PFSK-1 (cell line): Measurements from ENCODE around the gene SMIM1.

ENCODE experiments used
- FOXP2 ChIP-seq: optimal IDR thresholded peaks from 2 replicates; pipeline ENCODE3; 2011; ENCODE audit warnings: borderline replicate concordance, control low read depth, inconsistent platforms; ENCODE audit not compliant: insufficient read depth; ENCODE audit errors: extremely low read length, extremely low read depth
- POLR2AphosphoS5 ChIP-seq: IDR thresholded peaks from 2 replicates; pipeline ENCODE4 v1.6.1; 2012; ENCODE audit warnings: low read depth, mild to moderate bottlenecking, control low read depth, low read length, moderate library complexity
- REST ChIP-seq, 2 experiments: IDR thresholded peaks; 2 replicates each; pipeline versions ENCODE4 v1.6.1 to v1.8.0; 2011 to 2012; ENCODE audit warnings: low read depth in 2 of 2, low read length in 2 of 2, control low read depth in 1 of 2, inconsistent platforms in 1 of 2, mild to moderate bottlenecking in 1 of 2, moderate library complexity in 1 of 2; ENCODE audit not compliant: insufficient read depth in 1 of 2
- SIN3A ChIP-seq: IDR thresholded peaks from 2 replicates; pipeline ENCODE4 v1.6.1; 2012; ENCODE audit warnings: mild to moderate bottlenecking, low read length, moderate library complexity, borderline replicate concordance; ENCODE audit not compliant: insufficient read depth
- TAF1 ChIP-seq: IDR thresholded peaks from 2 replicates; pipeline ENCODE4 v1.6.1; 2012; ENCODE audit warnings: low read length, control low read depth, borderline replicate concordance; ENCODE audit not compliant: insufficient read depth

The SMIM1 gene

GRCh38 chr1:3805038-3805437, 32.5 kb downstream of the SMIM1 start:
- TF ChIP-seq REST (IDR thresholded peaks at IDR 0.05; ENCODE audit: insufficient read depth in 1 of 2, low read depth in 2 of 2, low read length in 2 of 2) (no peak), FOXP2 (no peak), TAF1 (no peak), SIN3A (no peak), POLR2AphosphoS5 (no peak)

- TF ChIP-seq POLR2AphosphoS5 (no peak), FOXP2 (no peak), SIN3A (no peak)
Observed at GRCh38 chr1:3807769-3808168, 35.2 kb downstream of the SMIM1 start.

- TF ChIP-seq TAF1 (no peak), POLR2AphosphoS5 (no peak), FOXP2 (no peak), SIN3A (no peak), REST (IDR thresholded peaks at IDR 0.05; ENCODE audit: insufficient read depth in 1 of 2, low read depth in 2 of 2, low read length in 2 of 2) (no peak)
Observed at GRCh38 chr1:3809680-3810079, 37.1 kb downstream of the SMIM1 start.

- TF ChIP-seq POLR2AphosphoS5, result no peak
- TF ChIP-seq REST (IDR thresholded peaks at IDR 0.05; ENCODE audit: insufficient read depth in 1 of 2, low read depth in 2 of 2, low read length in 2 of 2), result no peak
- TF ChIP-seq SIN3A, result no peak
- TF ChIP-seq TAF1, result no peak
- no peak for TF ChIP-seq FOXP2
Observed at GRCh38 chr1:3811595-3811911, 39.0 kb downstream of the SMIM1 start.

GRCh38 chr1:3814065-3814464, 41.5 kb downstream of the SMIM1 start:
- TF ChIP-seq POLR2AphosphoS5 (no peak), REST (IDR thresholded peaks at IDR 0.05; ENCODE audit: insufficient read depth in 1 of 2, low read depth in 2 of 2, low read length in 2 of 2) (no peak), SIN3A (no peak)
